Measurements from ENCODE around the gene VDR. TPM values are rescaled to one million over a fixed set of nuclear protein-coding genes. Genes with fewer than 3 reads are reported as not detected.

Gene VDR
- total RNA-seq, 1 experiment from 2014 or later: 22.3 TPM

DNA sequence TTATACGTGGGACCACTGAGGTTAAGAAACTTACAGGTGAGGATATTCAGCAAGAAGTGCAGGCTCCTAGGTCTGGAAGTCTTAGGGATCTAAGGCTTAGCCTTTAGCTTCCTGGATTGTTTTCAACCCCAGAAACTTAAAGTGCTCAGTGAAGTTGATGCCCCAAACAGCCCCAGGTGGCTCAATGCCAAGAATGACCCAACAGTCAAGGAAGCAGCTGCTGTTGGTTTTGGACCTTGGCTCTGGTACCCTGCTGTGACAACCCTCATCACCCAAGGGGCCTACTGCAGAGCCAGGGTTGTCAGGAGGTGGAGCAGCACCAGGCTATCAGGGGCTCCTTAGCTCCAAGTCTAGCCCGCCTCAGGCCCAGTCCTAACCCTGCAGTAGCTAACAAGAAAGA is 36.8 kb downstream of the VDR start:
- ChIA-PET CTCF (interaction anchor here (0.6 to 2.8 kb wide), 11 partner anchors 30 to 1912 kb away, joined by 3 to 8 read pairs (median 3); no protein-coding TSS in a partner anchor), POLR2A (interaction anchor here (0.7 to 2.1 kb wide), 4 partner anchors 15 to 95 kb away, joined by 4 to 6 read pairs (median 4); partner anchors contain the start of genes TMEM106C and VDR)
- Mint-ChIP-seq H3K4me3 (ENCODE audit: unreplicated experiment) (no peak overlapping the region), H3K36me3 (ENCODE audit: insufficient read depth, unreplicated experiment) (peaks cover 46% of the 10 kb centered on the region), H3K27ac (ENCODE audit: low read depth, unreplicated experiment) (no peak overlapping the region), H3K27me3 (ENCODE audit: insufficient read depth, unreplicated experiment) (no peaks in the 10 kb centered on the region), H3K9me3 (ENCODE audit: unreplicated experiment) (no peaks in the 10 kb centered on the region), H3K4me1 (ENCODE audit: insufficient read depth, unreplicated experiment) (peaks cover 21% of the 10 kb centered on the region)
- intact Hi-C loops (cut with micrococcal nuclease): no loop called here
- TF ChIP-seq, protein P1, sequence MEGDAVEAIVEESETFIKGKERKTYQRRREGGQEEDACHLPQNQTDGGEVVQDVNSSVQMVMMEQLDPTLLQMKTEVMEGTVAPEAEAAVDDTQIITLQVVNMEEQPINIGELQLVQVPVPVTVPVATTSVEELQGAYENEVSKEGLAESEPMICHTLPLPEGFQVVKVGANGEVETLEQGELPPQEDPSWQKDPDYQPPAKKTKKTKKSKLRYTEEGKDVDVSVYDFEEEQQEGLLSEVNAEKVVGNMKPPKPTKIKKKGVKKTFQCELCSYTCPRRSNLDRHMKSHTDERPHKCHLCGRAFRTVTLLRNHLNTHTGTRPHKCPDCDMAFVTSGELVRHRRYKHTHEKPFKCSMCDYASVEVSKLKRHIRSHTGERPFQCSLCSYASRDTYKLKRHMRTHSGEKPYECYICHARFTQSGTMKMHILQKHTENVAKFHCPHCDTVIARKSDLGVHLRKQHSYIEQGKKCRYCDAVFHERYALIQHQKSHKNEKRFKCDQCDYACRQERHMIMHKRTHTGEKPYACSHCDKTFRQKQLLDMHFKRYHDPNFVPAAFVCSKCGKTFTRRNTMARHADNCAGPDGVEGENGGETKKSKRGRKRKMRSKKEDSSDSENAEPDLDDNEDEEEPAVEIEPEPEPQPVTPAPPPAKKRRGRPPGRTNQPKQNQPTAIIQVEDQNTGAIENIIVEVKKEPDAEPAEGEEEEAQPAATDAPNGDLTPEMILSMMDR (IDR thresholded peaks at IDR 0.05; ENCODE audit: unreplicated experiment): no peak
- BruUV-seq (replicated peaks): no TSS peak
- DNase-seq (ENCODE audit: unreplicated experiment): peak; percentile 45

GRCh38 chr12:47867495-47867941 is 37.3 kb downstream of the VDR start:
- H3K27ac Mint-ChIP-seq (ENCODE audit: low read depth, unreplicated experiment): peak overlapping the region; percentile 23
- DNase-seq (ENCODE audit: unreplicated experiment): peak; percentile 87
- no peaks in the 10 kb centered on the region for H3K27me3 Mint-ChIP-seq (ENCODE audit: insufficient read depth, unreplicated experiment)
- ChIA-PET CTCF (interaction anchor here (0.6 to 2.8 kb wide), 7 partner anchors 29 to 125 kb away, joined by 3 to 8 read pairs (median 4); no protein-coding TSS in a partner anchor), POLR2A (interaction anchor here (0.7 to 7.8 kb wide), 5 partner anchors 16 to 96 kb away, joined by 3 to 46 read pairs (median 4); partner anchors contain the start of genes TMEM106C and VDR)
- no peak overlapping the region for H3K4me3 Mint-ChIP-seq (ENCODE audit: unreplicated experiment)
- TF ChIP-seq, protein P1 (IDR thresholded peaks at IDR 0.05; ENCODE audit: unreplicated experiment): no peak
- H3K4me1 Mint-ChIP-seq (ENCODE audit: insufficient read depth, unreplicated experiment): peaks cover 21% of the 10 kb centered on the region
- H3K36me3 Mint-ChIP-seq (ENCODE audit: insufficient read depth, unreplicated experiment): peaks cover 41% of the 10 kb centered on the region
- intact Hi-C loops (cut with micrococcal nuclease): no loop called here
- no TSS peak for BruUV-seq (replicated peaks)
- no peaks in the 10 kb centered on the region for H3K9me3 Mint-ChIP-seq (ENCODE audit: unreplicated experiment)

GRCh38 chr12:47864646-47865235 is 40.1 kb downstream of the VDR start:
- Mint-ChIP-seq H3K4me1 (ENCODE audit: insufficient read depth, unreplicated experiment) (peaks cover 40% of the 10 kb centered on the region), H3K4me3 (ENCODE audit: unreplicated experiment) (no peak overlapping the region), H3K9me3 (ENCODE audit: unreplicated experiment) (no peaks in the 10 kb centered on the region), H3K27me3 (ENCODE audit: insufficient read depth, unreplicated experiment) (no peaks in the 10 kb centered on the region), H3K36me3 (ENCODE audit: insufficient read depth, unreplicated experiment) (peaks cover 34% of the 10 kb centered on the region), H3K27ac (ENCODE audit: low read depth, unreplicated experiment) (peak overlapping the region; percentile 81)
- intact Hi-C loops (cut with micrococcal nuclease): loop anchor here (5.0 kb wide), 2 partner anchors 38 to 83 kb away; partner anchors contain the start of gene VDR
- CTCF ChIA-PET: interaction anchor here (0.6 to 3.3 kb wide), 5 partner anchors 11 to 85 kb away, joined by 3 to 10 read pairs (median 4); no protein-coding TSS in a partner anchor
- DNase-seq (ENCODE audit: unreplicated experiment): no peak
- BruUV-seq (replicated peaks): no TSS peak
- POLR2A ChIA-PET: interaction anchor here (0.7 to 7.8 kb wide), 4 partner anchors 9 to 159 kb away, joined by 3 to 46 read pairs (median 3); partner anchors contain the start of gene VDR
- TF ChIP-seq, protein P1 (IDR thresholded peaks at IDR 0.05; ENCODE audit: unreplicated experiment): no peak

DNA sequence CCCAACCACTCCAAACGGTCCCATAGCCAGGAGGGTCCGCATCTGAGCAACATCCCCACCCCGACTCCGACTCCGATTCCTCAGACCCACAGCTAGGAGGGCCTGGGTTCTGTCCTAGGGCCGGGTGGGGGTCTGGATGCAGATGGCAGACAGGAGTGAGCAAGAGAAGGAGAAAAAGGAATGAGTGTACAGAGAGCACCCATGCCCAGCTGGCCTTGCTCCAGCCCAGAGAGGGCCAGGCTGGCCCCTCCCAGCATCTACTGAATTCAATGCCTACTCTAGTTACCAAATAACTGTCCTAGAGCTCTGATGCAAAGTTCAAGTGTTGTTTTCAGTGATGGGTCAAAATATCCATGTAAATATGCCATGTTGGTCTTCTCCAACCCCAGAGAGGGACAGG is 40.8 kb downstream of the VDR start:
- intact Hi-C loops (cut with micrococcal nuclease): loop anchor here (5.0 kb wide), 2 partner anchors 38 to 83 kb away; partner anchors contain the start of gene VDR
- POLR2A ChIA-PET: interaction anchor here (0.6 to 7.8 kb wide), 6 partner anchors 9 to 158 kb away, joined by 3 to 46 read pairs (median 3); partner anchors contain the start of gene VDR
- no peaks in the 10 kb centered on the region for H3K9me3 Mint-ChIP-seq (ENCODE audit: unreplicated experiment)
- H3K27ac Mint-ChIP-seq (ENCODE audit: low read depth, unreplicated experiment): peak overlapping the region; percentile 81
- no peaks in the 10 kb centered on the region for H3K27me3 Mint-ChIP-seq (ENCODE audit: insufficient read depth, unreplicated experiment)
- no TSS peak for BruUV-seq (replicated peaks)
- no peak overlapping the region for H3K4me3 Mint-ChIP-seq (ENCODE audit: unreplicated experiment)
- H3K36me3 Mint-ChIP-seq (ENCODE audit: insufficient read depth, unreplicated experiment): peaks cover 34% of the 10 kb centered on the region
- TF ChIP-seq, protein P1 (IDR thresholded peaks at IDR 0.05; ENCODE audit: unreplicated experiment): no peak
- peaks cover 47% of the 10 kb centered on the region for H3K4me1 Mint-ChIP-seq (ENCODE audit: insufficient read depth, unreplicated experiment)
- CTCF ChIA-PET: interaction anchor here (0.6 to 3.3 kb wide), 8 partner anchors 9 to 131 kb away, joined by 3 to 10 read pairs (median 4); no protein-coding TSS in a partner anchor
- peak; percentile 79 for DNase-seq (ENCODE audit: unreplicated experiment)
